Measurements from ENCODE around the gene BABAM2.

BABAM2 gene

DNA sequence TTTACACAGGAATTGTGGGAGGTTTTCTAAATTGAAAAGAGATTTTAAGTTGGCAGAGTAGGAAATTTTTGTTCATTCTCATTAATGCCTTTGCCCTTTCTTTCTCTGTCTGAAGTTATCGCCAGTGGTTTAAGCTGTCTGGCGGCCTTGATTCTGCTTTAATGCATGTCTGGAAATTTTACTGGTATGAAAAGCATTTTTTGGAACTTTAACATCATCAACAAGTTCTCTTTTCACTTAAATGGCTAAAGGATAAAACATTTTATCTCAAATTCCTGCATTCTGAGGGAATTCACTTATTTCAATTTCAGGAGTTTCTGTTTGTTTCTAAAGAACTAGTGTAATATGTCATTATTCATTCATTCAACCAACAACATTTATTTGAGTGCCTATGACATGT, 268.3 kb downstream of the BABAM2 start:
- H3K4me3 ChIP-seq (ENCODE audit: low read length) = no peak overlapping the region
- TF ChIP-seq, protein P1, sequence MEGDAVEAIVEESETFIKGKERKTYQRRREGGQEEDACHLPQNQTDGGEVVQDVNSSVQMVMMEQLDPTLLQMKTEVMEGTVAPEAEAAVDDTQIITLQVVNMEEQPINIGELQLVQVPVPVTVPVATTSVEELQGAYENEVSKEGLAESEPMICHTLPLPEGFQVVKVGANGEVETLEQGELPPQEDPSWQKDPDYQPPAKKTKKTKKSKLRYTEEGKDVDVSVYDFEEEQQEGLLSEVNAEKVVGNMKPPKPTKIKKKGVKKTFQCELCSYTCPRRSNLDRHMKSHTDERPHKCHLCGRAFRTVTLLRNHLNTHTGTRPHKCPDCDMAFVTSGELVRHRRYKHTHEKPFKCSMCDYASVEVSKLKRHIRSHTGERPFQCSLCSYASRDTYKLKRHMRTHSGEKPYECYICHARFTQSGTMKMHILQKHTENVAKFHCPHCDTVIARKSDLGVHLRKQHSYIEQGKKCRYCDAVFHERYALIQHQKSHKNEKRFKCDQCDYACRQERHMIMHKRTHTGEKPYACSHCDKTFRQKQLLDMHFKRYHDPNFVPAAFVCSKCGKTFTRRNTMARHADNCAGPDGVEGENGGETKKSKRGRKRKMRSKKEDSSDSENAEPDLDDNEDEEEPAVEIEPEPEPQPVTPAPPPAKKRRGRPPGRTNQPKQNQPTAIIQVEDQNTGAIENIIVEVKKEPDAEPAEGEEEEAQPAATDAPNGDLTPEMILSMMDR (conservative IDR thresholded peaks at IDR 0.05; ENCODE audit: low read depth, low read length) = no peak
- peak; percentile 48 for DNase-seq (ENCODE audit: low read depth)

- no peak overlapping the region for H3K4me3 ChIP-seq (ENCODE audit: low read length)
- TF ChIP-seq, protein P1 (conservative IDR thresholded peaks at IDR 0.05; ENCODE audit: low read depth, low read length) = no peak
- peak; percentile 65 for DNase-seq (ENCODE audit: low read depth)
These were observed 270.5 kb downstream of the BABAM2 start for GRCh38 chr2:28160986-28161425.

DNA sequence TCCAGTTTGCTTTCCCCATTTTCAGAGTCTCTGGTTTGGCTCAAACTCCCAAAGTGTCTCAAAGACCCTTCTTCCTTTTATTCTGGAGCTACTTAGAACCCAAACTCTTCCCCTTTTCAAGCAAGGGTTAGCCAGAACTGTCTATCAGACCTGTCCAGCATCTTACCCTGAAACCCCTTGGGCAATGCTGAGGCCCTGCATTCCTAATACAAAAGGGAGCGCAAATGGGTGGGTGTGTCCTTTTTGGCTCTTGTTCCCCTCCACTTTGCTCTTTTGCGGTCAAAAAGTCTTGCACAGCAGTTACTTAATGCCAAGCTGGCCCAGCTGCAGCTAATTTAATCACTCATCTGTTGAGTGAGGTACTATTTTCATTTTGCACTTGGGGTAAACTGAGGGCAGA, 270.9 kb downstream of the BABAM2 start:
- TF ChIP-seq, protein P1 (conservative IDR thresholded peaks at IDR 0.05; ENCODE audit: low read depth, low read length) = no peak
- no peak for DNase-seq (ENCODE audit: low read depth)
- H3K4me3 ChIP-seq (ENCODE audit: low read length) = no peak overlapping the region

DNA sequence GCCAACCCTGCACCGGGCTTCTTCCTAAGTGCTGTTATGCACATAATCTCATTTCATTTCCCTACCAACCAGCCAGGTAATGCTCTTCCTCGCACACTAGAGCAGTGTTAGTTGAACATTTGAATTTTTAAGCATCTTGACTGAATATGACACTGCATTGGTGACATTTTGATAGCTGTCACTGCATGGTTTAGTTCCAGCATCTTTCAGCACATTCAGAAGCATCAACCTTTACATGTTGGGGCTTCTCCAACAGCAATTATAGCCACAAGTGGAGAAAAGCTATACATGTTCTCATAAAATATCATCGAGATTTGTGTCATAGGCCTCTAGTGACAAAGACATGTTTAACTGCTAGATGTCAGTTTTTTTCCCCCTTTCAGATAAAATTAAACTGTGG, 272.0 kb downstream of the BABAM2 start:
- no peak overlapping the region for H3K4me3 ChIP-seq (ENCODE audit: low read length)
- TF ChIP-seq, protein P1 (conservative IDR thresholded peaks at IDR 0.05; ENCODE audit: low read depth, low read length) = no peak
- DNase-seq (ENCODE audit: low read depth) = no peak

- H3K4me3 ChIP-seq (ENCODE audit: low read length) = no peak overlapping the region
- no peak for DNase-seq (ENCODE audit: low read depth)
- TF ChIP-seq, protein P1 (conservative IDR thresholded peaks at IDR 0.05; ENCODE audit: low read depth, low read length) = no peak
These were observed 272.5 kb downstream of the BABAM2 start for GRCh38 chr2:28163028-28163427.

DNA sequence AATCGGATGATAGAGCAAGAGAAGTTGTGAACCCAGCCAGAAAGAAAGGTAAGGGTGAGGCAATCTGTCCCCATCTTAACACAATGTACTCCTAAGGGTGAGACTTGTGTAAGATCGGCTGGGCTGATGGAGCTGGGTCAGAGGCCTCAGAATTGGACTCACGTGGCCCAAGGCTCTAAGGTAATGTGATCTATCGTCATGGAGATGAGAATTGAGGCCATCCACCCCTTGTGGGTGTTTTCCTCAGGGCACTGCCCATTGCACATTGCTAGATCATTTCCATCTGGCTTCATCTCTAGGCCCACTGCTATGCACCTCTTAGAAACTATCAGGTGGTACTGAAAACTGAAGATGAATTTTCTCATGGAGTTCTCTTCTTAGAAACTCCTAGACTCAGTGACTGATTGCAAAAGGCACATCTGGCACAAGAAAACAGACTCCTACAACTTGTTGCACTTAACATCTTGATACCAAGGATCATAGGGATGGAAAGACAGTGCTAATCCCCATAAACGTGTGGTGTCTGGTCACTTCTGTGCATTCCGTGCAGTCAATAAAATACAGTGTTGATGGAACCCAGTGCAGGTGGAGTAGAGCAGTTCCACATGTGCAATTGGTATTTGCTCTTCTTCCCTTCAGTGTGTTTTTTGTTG, 273.2 kb downstream of the BABAM2 start:
- no peak overlapping the region for H3K4me3 ChIP-seq (ENCODE audit: low read length)
- no peak for DNase-seq (ENCODE audit: low read depth)
- TF ChIP-seq, protein P1 (conservative IDR thresholded peaks at IDR 0.05; ENCODE audit: low read depth, low read length) = no peak

- H3K4me3 ChIP-seq (ENCODE audit: low read length) = no peak overlapping the region
- TF ChIP-seq, protein P1 (conservative IDR thresholded peaks at IDR 0.05; ENCODE audit: low read depth, low read length) = no peak
- no peak for DNase-seq (ENCODE audit: low read depth)
These were observed 273.8 kb downstream of the BABAM2 start for GRCh38 chr2:28164280-28164801.
